GM15510 (cell line): ENCODE data around the gene MAML2.

Experiments used
- POLR2A ChIP-seq: IDR thresholded peaks from 3 replicates; pipeline ENCODE4 v1.6.1; 2011; ENCODE audit warnings: borderline replicate concordance; ENCODE audit not compliant: insufficient read length; ENCODE audit errors: extremely low read depth

The MAML2 gene

GRCh38 chr11:96257972-96258934 lies 84.7 kb downstream of the MAML2 start:
- TF ChIP-seq POLR2A, result no peak

GRCh38 chr11:96257036-96257435 lies 86.0 kb downstream of the MAML2 start:
- no peak for TF ChIP-seq POLR2A

GRCh38 chr11:96256215-96257011 lies 86.6 kb downstream of the MAML2 start:
- no peak for TF ChIP-seq POLR2A

GRCh38 chr11:96254854-96255253 lies 88.1 kb downstream of the MAML2 start:
- TF ChIP-seq POLR2A, result no peak

GRCh38 chr11:96254087-96254486 lies 88.9 kb downstream of the MAML2 start:
- no peak for TF ChIP-seq POLR2A

GRCh38 chr11:96246718-96247552 lies 96.1 kb downstream of the MAML2 start:
- TF ChIP-seq POLR2A, result no peak

- no peak for TF ChIP-seq POLR2A
These were observed 99.9 kb downstream of the MAML2 start for GRCh38 chr11:96242971-96243647.

GRCh38 chr11:96242191-96242847 lies 100.7 kb downstream of the MAML2 start:
- no peak for TF ChIP-seq POLR2A

GRCh38 chr11:96241331-96241841 lies 101.6 kb downstream of the MAML2 start:
- TF ChIP-seq POLR2A, result no peak

GRCh38 chr11:96238563-96239135 lies 104.3 kb downstream of the MAML2 start:
- TF ChIP-seq POLR2A, result no peak

GRCh38 chr11:96237766-96238266 lies 105.2 kb downstream of the MAML2 start:
- no peak for TF ChIP-seq POLR2A

GRCh38 chr11:96235751-96236150 lies 107.2 kb downstream of the MAML2 start:
- TF ChIP-seq POLR2A, result no peak

GRCh38 chr11:96234866-96235441 lies 108.0 kb downstream of the MAML2 start:
- TF ChIP-seq POLR2A, result no peak

- TF ChIP-seq POLR2A, result no peak
These were observed 110.9 kb downstream of the MAML2 start for GRCh38 chr11:96232132-96232531.
